K562 (cell line): Measurements from ENCODE around the gene WWP2. TPM values are rescaled to one million over a fixed set of nuclear protein-coding genes. Genes with fewer than 3 reads are reported as not detected.
A peak's percentile ranks its signal among the peaks of the same experiment; 100 is the strongest.

Experiments used
- CSDE1 ChIP-seq, 2 experiments: fragments of 450-650 bp; IDR thresholded peaks; 2 replicates each; pipeline ENCODE4 v1.6.1; 2016; ENCODE audit warnings: mild to moderate bottlenecking in 1 of 2
- GTF2E2 ChIP-seq: fragments of 200-800 bp; sonication (Bioruptor generic); IDR thresholded peaks from 2 replicates; pipeline ENCODE4 v1.6.1; 2016; ENCODE audit warnings: missing genetic modification characterization, missing compliant biosample characterization
- MAFF ChIP-seq: IDR thresholded peaks from 2 replicates; pipeline ENCODE4 v1.6.1; 2012; ENCODE audit warnings: low read length, improper control_type of control experiment
- PCBP1 ChIP-seq: fragments of 200-400 bp; formaldehyde crosslinking; IDR thresholded peaks from 2 replicates; pipeline ENCODE4 v1.6.1; 2018; ENCODE audit warnings: mild to moderate bottlenecking, low read depth, low read length; ENCODE audit not compliant: poor library complexity, severe bottlenecking
- PHF8 ChIP-seq: fragments of 200-600 bp; sonication (generic); IDR thresholded peaks from 2 replicates; pipeline ENCODE4 v1.6.1; 2012; ENCODE audit warnings: mixed run types, mild to moderate bottlenecking, inconsistent platforms, low read length, moderate library complexity, borderline replicate concordance
- RB1 ChIP-seq: fragments of 450-650 bp; IDR thresholded peaks from 2 replicates; pipeline ENCODE4 v1.6.1; 2017; ENCODE audit warnings: low read depth, mild to moderate bottlenecking
- RBFOX2 ChIP-seq: fragments of 200-400 bp; formaldehyde crosslinking; IDR thresholded peaks from 2 replicates; pipeline ENCODE4 v1.6.1; 2017; ENCODE audit warnings: low read depth, mild to moderate bottlenecking, low read length, moderate library complexity
- ZBTB1 ChIP-seq: sonication (generic); formaldehyde crosslinking; IDR thresholded peaks from 2 replicates; pipeline ENCODE4 v1.8.1; 2023; ENCODE audit warnings: missing genetic modification reagents, low read depth, mild to moderate bottlenecking, borderline replicate concordance
- polyA plus RNA-seq, 8 experiments: library from polyadenylated mRNA; depleted of rRNA in 4 of 8; stranded (reverse) in 5 of 8; unstranded in 3 of 8; fragments of >200 nt; fragmentation: Nextera tagmentation in 2 of 8; fragmentation: Illumina TruSeq in 1 of 8; extraction: Ambion mirVana in 2 of 8; extraction: Trizol in 1 of 8; gene quantifications; 2 replicates each; pipeline versions ENCODE4 v1.2.1 to v1.2.3, GENCODE V29; 2011 to 2014; ENCODE audit warnings: inconsistent platforms in 1 of 8, missing spikeins in 1 of 8
- total RNA-seq, 7 experiments: library from RNA; depleted of rRNA in 6 of 7; stranded (reverse); fragments of >200 nt in 6 of 7; fragmentation: Illumina TruSeq in 2 of 7; extraction: Trizol in 2 of 7; gene quantifications; 2 replicates each; pipeline versions ENCODE4 v1.2.1 to v1.2.3, GENCODE V29; 2011 to 2021; ENCODE audit warnings: low replicate concordance in 1 of 7
- TF ChIP-seq, protein P1 (sequence below): fragments of 450-650 bp; IDR thresholded peaks from 2 replicates; pipeline ENCODE4 v1.6.1; 2018; ENCODE audit not compliant: partially characterized antibody
- TF ChIP-seq, protein P2 (sequence below), 2 experiments: fragments of 450-650 bp in 1 of 2; sonication (generic) in 1 of 2; formaldehyde crosslinking in 1 of 2; IDR thresholded peaks in 1 of 2; conservative IDR thresholded peaks in 1 of 2; 2 replicates each; pipeline versions ENCODE4 v1.6.1 to v1.8.1; 2016 to 2023; ENCODE audit warnings: mild to moderate bottlenecking in 2 of 2, moderate library complexity in 2 of 2, inconsistent platforms in 1 of 2, missing genetic modification reagents in 1 of 2
- TF ChIP-seq, protein P3 (sequence below): sonication (generic); formaldehyde crosslinking; IDR thresholded peaks from 2 replicates; pipeline ENCODE4 v1.8.1; 2023; ENCODE audit warnings: mild to moderate bottlenecking, missing genetic modification reagents
- TF ChIP-seq, protein P4 (sequence below): fragments of 250-450 bp; sonication (Bioruptor Pico); IDR thresholded peaks from 2 replicates; pipeline ENCODE4 v1.5.0; 2020; ENCODE audit warnings: mild to moderate bottlenecking, borderline replicate concordance
- TF ChIP-seq, protein P5 (sequence below): fragments of 450-650 bp; IDR thresholded peaks from 2 replicates; pipeline ENCODE4 v1.6.1; 2016; ENCODE audit warnings: mild to moderate bottlenecking

Gene WWP2
- total and polyA plus RNA-seq, 9 of the 15 experiments (the other 6 are each of a cell fraction or from before 2014, with no cell fraction given) = 1.9 to 34.4 (median 14.6) TPM

DNA sequence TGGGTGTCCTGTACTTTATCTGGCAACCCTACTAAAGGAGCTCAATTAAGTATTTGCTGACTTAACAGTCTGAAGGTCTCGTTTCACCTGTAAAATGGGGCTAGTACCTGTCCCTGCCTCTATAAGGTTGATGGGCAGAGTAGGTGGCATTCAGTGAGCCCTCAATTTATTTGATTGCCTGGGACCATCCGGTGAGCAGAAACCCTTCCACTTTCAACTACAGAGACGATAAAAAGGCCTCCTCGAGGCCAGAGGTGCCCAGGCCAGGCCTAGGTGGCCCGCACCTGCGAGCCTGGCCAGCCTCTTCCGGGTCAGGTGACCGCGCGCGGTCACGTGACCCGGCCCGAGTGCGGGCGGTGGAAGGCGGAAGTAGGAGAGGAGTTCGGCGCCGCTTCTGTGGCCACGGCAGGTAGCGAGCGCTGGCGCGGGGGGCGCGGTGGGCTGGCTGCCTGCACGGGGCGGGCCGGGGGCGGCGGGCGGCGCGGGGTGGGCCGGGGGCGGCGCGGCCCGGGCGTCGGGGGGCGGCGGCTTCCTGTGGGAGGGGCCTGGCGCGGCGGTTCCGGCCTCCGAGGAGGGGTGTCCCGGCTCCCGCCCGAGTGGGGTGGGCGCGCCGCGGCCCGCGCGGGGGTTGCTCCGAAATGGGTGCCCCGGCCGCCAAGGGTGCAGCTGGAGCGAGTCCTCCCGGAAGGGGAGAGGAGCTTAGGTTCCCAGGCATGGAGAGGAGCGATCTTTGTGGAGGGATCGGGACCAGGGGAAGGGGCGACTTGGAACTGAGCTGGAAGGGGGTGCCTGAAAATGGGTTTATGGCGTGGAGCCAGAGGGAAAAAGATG, at the start of gene WWP2 (continued):
- TF ChIP-seq, protein P1, sequence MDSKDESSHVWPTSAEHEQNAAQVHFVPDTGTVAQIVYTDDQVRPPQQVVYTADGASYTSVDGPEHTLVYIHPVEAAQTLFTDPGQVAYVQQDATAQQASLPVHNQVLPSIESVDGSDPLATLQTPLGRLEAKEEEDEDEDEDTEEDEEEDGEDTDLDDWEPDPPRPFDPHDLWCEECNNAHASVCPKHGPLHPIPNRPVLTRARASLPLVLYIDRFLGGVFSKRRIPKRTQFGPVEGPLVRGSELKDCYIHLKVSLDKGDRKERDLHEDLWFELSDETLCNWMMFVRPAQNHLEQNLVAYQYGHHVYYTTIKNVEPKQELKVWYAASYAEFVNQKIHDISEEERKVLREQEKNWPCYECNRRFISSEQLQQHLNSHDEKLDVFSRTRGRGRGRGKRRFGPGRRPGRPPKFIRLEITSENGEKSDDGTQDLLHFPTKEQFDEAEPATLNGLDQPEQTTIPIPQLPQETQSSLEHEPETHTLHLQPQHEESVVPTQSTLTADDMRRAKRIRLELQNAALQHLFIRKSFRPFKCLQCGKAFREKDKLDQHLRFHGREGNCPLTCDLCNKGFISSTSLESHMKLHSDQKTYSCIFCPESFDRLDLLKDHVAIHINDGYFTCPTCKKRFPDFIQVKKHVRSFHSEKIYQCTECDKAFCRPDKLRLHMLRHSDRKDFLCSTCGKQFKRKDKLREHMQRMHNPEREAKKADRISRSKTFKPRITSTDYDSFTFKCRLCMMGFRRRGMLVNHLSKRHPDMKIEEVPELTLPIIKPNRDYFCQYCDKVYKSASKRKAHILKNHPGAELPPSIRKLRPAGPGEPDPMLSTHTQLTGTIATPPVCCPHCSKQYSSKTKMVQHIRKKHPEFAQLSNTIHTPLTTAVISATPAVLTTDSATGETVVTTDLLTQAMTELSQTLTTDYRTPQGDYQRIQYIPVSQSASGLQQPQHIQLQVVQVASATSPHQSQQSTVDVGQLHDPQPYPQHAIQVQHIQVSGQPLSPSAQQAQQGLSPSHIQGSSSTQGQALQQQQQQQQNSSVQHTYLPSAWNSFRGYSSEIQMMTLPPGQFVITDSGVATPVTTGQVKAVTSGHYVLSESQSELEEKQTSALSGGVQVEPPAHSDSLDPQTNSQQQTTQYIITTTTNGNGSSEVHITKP = peak; percentile 16
- TF ChIP-seq CSDE1 (IDR thresholded peaks at IDR 0.05) (0 out of 4 replicates have a peak, but pooled peaks of 1 of the 2 experiments have one; percentile 35), PCBP1 (peak; percentile 81), RBFOX2 (peak; percentile 85), GTF2E2 (tag) (no peak), ZBTB1 (CRISPR knock-in tag) (no peak), PHF8 (peak; percentile 92), MAFF (peak; percentile 58; the same call in 1 of the 2 replicates), RB1 (peak; percentile 50; the same call in 1 of the 2 replicates)
- TF ChIP-seq, protein P2, sequence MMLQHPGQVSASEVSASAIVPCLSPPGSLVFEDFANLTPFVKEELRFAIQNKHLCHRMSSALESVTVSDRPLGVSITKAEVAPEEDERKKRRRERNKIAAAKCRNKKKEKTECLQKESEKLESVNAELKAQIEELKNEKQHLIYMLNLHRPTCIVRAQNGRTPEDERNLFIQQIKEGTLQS (IDR thresholded peaks at IDR 0.05) = peak; percentile 28; the same call in 1 of the 2 replicates
- TF ChIP-seq, protein P2 (CRISPR knock-in tag; conservative IDR thresholded peaks at IDR 0.05) = no peak
- TF ChIP-seq, protein P3, sequence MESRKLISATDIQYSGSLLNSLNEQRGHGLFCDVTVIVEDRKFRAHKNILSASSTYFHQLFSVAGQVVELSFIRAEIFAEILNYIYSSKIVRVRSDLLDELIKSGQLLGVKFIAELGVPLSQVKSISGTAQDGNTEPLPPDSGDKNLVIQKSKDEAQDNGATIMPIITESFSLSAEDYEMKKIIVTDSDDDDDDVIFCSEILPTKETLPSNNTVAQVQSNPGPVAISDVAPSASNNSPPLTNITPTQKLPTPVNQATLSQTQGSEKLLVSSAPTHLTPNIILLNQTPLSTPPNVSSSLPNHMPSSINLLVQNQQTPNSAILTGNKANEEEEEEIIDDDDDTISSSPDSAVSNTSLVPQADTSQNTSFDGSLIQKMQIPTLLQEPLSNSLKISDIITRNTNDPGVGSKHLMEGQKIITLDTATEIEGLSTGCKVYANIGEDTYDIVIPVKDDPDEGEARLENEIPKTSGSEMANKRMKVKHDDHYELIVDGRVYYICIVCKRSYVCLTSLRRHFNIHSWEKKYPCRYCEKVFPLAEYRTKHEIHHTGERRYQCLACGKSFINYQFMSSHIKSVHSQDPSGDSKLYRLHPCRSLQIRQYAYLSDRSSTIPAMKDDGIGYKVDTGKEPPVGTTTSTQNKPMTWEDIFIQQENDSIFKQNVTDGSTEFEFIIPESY (CRISPR knock-in tag) = 0 out of 2 replicates have a peak, but pooled peaks have one; percentile 8
- TF ChIP-seq, protein P4, sequence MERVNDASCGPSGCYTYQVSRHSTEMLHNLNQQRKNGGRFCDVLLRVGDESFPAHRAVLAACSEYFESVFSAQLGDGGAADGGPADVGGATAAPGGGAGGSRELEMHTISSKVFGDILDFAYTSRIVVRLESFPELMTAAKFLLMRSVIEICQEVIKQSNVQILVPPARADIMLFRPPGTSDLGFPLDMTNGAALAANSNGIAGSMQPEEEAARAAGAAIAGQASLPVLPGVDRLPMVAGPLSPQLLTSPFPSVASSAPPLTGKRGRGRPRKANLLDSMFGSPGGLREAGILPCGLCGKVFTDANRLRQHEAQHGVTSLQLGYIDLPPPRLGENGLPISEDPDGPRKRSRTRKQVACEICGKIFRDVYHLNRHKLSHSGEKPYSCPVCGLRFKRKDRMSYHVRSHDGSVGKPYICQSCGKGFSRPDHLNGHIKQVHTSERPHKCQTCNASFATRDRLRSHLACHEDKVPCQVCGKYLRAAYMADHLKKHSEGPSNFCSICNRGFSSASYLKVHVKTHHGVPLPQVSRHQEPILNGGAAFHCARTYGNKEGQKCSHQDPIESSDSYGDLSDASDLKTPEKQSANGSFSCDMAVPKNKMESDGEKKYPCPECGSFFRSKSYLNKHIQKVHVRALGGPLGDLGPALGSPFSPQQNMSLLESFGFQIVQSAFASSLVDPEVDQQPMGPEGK (CRISPR knock-in tag) = no peak
- TF ChIP-seq, protein P5, sequence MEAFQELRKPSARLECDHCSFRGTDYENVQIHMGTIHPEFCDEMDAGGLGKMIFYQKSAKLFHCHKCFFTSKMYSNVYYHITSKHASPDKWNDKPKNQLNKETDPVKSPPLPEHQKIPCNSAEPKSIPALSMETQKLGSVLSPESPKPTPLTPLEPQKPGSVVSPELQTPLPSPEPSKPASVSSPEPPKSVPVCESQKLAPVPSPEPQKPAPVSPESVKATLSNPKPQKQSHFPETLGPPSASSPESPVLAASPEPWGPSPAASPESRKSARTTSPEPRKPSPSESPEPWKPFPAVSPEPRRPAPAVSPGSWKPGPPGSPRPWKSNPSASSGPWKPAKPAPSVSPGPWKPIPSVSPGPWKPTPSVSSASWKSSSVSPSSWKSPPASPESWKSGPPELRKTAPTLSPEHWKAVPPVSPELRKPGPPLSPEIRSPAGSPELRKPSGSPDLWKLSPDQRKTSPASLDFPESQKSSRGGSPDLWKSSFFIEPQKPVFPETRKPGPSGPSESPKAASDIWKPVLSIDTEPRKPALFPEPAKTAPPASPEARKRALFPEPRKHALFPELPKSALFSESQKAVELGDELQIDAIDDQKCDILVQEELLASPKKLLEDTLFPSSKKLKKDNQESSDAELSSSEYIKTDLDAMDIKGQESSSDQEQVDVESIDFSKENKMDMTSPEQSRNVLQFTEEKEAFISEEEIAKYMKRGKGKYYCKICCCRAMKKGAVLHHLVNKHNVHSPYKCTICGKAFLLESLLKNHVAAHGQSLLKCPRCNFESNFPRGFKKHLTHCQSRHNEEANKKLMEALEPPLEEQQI = no peak
